IPS-11a (cell line): Measurements from ENCODE around the gene HIRIP3.
"Not testable (repeated sequence)": the region's sequence is repeated elsewhere in the genome, so short reads cannot be mapped to it uniquely, and the experiment has no call there.

Source experiments
- H3K4me3 ChIP-seq: one replicate; pipeline ENCODE4 v1.5.1; 2013; ENCODE audit warnings: low read depth, low read length, control low read depth

HIRIP3 gene, protein sequence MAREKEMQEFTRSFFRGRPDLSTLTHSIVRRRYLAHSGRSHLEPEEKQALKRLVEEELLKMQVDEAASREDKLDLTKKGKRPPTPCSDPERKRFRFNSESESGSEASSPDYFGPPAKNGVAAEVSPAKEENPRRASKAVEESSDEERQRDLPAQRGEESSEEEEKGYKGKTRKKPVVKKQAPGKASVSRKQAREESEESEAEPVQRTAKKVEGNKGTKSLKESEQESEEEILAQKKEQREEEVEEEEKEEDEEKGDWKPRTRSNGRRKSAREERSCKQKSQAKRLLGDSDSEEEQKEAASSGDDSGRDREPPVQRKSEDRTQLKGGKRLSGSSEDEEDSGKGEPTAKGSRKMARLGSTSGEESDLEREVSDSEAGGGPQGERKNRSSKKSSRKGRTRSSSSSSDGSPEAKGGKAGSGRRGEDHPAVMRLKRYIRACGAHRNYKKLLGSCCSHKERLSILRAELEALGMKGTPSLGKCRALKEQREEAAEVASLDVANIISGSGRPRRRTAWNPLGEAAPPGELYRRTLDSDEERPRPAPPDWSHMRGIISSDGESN

DNA sequence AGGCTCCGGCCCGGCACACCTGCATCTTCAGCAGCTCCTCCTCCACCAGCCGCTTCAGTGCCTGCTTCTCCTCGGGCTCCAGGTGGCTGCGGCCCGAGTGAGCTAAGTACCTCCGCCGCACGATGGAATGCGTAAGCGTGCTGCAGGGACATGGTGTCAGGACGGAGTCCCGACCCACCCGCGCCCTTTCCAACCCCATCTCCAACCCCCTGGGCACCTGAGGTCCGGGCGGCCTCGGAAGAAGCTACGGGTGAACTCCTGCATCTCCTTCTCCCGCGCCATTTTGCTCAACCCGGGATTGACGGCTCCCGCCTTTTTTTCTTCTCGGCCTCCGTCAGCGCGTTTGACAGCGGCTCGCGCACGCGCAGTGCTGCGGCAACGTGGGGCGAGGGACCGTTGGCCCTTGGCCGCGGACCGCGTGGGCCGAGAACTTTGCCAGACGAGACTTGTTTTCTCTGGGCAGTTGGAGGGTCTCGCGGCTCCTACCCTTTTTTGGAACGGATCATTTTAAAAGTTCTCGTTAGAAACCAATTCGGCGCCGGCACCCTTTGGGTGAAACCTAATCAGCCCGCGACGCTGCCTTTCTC lies at the start of gene HIRIP3:
TSS of gene HIRIP3 (minus strand) at position 294 of the 587 bp plus-strand sequence. CDS start at position 282, 12 bp downstream.
- H3K4me3 ChIP-seq: peak within 1 kb of the TSS; percentile 71

DNA sequence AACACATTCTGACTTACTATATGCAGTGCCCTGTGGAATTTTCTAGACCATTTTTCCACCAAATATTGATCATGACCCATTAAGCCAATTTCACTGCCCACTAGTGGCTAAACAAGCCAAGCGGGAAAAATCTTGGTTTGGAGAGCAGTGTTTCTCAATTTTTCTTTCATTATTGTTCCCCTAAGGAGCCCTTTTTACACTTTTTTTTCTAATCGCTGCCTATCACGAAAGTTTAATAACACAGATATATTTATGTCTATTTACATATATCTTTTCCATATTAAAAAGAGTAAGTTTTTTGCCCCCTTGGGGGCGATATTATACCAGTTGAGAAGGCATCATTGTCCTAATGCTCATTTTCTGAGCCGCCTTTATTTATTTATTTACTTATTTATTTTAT lies 46.4 kb upstream of the HIRIP3 start:
- no peak overlapping the region for H3K4me3 ChIP-seq

DNA sequence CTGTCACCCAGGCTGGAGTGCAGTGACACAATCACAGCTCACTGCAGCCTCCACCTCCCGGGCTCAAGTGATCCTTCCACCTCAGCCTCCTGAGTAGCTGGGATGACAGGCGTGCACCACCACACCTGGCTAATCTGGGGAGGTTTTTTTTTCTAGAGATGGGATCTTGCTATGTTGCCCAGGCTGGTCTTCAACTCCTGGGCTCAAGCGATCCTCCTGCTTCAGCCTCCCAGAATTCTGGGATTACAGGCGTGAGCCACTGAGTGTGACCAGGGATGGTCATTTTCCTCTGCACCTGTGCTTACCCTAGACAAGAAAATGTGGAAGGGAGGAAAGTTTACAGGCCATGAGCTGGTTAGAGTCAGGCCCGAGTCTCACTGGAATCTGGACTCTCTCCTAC lies 45.3 kb upstream of the HIRIP3 start:
- not testable (repeated sequence) for H3K4me3 ChIP-seq

DNA sequence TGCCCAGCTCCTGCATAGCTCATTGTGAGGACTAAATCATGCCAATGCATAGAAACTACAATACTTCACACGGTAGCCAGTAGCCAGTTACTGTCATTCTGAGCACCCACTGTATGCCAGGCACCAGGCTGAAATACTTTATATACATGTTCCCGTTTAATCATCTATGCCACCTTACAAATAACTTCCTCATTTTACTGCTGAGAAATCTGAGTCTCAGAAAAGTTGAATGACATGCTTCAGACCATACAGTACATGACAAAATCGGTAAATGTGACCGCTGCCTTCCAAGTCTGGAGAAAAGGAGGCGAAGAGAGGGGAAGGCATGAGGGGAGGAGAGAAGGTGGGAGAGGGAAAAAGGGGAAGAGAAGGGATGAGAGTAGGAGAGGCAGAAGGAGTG lies 44.8 kb upstream of the HIRIP3 start:
- no peak overlapping the region for H3K4me3 ChIP-seq

DNA sequence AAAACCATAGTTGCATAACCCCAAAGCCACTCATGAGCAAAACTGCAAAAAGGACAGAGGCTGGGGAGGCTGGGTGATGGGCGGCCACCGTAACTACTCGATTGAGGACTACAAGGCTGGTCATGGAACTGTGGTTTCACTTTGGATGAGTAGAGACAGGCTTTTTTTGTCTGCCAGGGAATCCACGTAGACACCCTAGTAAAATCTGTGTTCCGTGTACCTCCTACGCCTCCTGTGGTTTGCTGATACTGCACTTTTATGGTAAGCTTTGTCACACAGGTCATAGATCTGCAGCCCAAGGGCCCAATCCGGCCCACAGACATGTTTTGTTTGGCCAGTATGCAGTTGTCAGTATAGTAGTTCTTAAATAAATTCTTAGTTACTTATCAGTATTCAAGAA lies 37.9 kb upstream of the HIRIP3 start:
- no peak overlapping the region for H3K4me3 ChIP-seq

- no peak overlapping the region for H3K4me3 ChIP-seq
These were observed 36.8 kb upstream of the HIRIP3 start for GRCh38 chr16:30032083-30032819.

DNA sequence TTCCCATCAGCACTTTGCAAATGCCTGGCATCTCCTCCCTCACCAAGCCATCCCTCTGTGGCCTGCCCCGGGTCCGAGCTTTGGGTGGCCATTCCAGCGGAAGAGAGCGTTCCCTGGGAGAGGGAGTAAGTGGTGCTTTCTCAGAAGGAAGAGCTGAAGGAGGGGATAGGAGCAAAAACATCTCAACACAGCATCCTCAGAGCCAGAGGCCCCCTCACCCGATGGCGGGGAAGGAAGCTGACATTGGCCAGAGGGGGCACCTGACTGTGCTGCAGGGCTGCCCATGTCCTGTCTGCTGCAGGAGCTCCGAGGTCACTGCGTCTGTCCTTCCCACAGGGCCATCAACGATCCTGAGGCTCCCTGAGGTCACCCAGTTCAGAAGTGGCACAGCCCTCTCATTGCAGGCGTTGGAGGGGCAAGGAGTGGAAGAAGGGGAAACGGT lies 36.1 kb upstream of the HIRIP3 start:
- H3K4me3 ChIP-seq: peak overlapping the region; percentile 40

- peak within 1 kb of the TSS; percentile 40 for H3K4me3 ChIP-seq
These were observed 35.5 kb upstream of the HIRIP3 start, which contains the start of gene TLCD3B for GRCh38 chr16:30030841-30031413. Gene TLCD3B, minus strand, starts transcription at chr16:30031271. Its CDS starts 744 bp downstream, at chr16:30030527.

GRCh38 chr16:30030011-30030685 lies 34.7 kb upstream of the HIRIP3 start:
- H3K4me3 ChIP-seq: peak overlapping the region; percentile 27

DNA sequence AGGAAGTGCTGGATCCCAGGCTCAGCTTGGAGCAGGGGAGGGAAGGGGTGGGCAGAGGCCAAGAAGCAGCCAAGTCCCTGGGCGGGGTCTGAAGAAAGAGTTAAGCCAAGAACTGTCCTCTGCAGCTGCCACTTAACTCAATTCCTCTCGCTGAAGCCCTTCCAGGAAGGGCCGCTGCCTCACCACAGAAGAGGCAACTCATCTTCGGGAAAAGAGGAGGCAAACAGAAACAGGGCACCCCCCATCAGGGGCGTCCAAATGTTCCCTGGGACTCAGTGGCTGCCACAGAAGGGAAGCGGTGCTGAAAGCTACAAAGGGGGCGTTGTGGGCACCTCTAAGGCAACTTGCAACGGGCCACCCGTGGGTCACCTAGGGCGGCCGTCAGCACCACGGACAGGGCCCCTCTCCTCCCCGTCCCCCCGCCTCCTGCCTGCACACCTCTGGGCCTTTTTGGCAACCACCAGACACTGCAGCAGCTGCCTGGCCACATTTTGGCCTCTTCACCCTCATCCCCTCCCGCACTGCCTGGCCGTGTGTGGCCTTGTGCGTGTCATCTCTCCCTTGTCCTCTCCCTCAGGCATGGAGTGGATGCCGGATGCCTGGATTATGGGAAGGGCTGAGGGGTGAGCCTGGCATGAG lies 33.1 kb upstream of the HIRIP3 start:
- no peak overlapping the region for H3K4me3 ChIP-seq

- no peak overlapping the region for H3K4me3 ChIP-seq
These were observed 32.4 kb upstream of the HIRIP3 start for GRCh38 chr16:30027588-30028437.

DNA sequence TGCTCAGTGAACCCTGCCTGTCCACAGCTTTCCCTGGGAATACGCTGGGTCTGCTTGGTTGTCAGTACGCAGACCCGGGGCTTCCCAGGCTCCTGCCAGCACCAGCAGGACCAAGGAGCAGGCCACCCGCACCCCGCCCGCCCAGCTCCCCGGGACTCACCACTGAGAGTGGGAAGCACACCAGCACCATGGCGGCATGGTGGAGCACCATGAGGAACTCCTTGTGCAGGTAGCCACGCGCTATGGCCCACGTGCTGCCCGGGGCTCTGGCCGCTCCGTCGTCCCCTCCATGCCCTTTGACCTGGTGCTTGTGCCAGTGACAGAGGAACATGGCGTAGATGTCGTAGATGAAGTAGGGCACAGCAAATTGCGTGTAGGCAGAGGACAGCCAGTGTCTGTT lies 31.0 kb upstream of the HIRIP3 start:
- no peak overlapping the region for H3K4me3 ChIP-seq

DNA sequence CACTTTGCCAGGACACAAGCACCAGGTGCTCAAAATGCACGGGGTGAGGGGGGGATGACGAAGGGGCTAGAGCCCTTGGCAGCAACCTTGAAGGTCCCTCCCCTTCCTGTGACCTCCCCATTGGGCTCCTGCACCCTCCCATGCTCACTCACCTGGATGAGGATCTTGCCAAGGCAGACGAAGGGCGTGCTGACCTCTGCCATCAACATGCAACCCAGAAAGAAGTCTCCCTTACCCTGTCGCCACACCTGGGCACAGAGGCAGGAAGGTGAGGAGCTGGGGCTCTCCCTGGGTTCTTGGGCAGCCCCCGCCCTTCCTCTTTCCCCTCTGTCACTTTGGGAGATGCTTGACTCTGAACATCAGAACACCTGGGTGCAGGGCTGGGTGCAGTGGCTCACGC lies 30.2 kb upstream of the HIRIP3 start:
- no peak overlapping the region for H3K4me3 ChIP-seq

DNA sequence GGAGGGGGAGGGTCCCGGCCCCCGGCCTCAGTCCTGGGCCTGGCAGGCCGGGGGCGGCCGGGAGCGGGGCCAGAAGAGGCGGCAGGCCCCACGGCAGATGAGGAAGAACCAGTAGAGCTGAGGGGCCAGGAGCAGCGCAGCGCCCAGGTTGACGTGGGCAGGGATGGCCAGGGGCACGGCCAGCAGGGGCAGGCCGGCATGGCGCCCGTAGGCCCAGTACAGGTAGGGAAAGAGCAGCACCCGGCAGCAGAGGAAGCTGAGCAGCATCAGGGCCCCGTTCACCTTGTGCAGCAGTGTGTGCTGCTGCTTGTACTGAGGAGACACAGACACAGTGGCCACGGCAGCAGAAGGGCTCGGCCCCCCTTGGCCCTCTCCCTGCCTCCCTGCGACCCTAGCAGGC lies 29.7 kb upstream of the HIRIP3 start:
- no peak overlapping the region for H3K4me3 ChIP-seq

DNA sequence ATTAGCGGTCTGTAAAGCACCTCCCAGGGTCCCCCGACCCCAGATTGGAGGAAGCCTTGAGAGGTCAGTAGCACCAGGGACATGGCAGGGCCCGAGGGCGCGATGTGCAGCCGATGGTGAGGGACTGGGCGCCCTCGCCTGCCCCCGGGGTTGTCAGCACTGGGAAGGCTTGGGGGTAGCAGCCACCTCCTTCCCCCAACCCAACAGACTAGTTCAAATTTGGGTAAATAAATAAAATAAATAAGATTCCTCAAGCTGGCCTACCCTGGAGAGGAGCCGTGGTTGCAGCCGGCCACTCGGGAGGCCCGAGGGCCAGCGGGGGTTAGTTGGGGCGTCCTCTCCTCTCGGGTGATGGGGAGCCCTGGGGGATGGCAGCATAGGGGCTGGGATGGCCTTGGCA lies 29.0 kb upstream of the HIRIP3 start:
- H3K4me3 ChIP-seq: no peak overlapping the region

DNA sequence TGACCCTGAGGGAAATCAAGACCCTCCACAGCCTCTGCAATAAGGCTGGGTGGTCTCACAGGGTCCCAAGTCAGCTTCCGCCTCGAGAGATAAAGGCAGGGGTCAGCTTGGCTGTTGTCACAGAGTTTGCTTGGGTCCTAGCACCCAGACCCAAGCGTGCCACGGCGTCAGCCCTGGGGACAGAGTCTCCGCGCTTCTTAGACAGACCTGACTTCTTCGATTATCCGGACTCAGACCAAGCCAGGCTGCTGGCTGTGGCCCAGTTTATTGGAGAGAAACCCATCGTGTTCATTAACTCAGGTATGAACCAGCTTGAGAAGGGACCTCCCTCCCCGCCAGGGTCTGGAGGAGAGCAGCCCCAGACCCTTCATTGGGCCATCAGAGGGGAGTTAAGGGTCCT lies 28.2 kb upstream of the HIRIP3 start:
- no peak overlapping the region for H3K4me3 ChIP-seq

DNA sequence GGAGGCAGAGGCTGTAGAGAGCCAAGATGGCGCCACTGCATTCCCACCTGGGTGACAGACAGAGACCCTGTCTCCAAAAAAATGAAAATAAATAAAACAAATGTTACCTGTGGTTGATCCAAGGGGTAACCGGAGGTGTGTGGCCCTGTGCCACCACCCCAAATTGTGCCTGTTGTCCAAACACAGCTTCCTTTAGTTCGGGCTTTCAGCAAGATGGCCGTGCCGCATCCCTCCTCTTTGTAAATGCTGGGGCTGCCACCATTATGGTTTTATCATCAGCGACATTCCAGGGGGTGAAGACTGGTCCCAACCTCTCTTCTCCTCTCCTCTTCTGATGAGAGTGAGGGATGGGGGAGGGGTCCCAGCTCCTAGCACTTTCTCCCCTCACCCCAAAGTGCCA lies 27.5 kb upstream of the HIRIP3 start, which contains the start of gene C16orf92:
TSS of gene C16orf92 (plus strand) at position 312 of the 400 bp plus-strand sequence. CDS start 143 bp downstream, outside the sequence.
- H3K4me3 ChIP-seq: no peak within 1 kb of the TSS

- H3K4me3 ChIP-seq: no peak overlapping the region
These were observed 23.3 kb upstream of the HIRIP3 start for GRCh38 chr16:30018731-30019158.

GRCh38 chr16:30017937-30018336 lies 22.5 kb upstream of the HIRIP3 start:
- H3K4me3 ChIP-seq: not testable (repeated sequence)
